HCT116 (cell line): ENCODE data around the gene OR56B4.

ENCODE experiments used
- CTCF ChIP-seq, 3 experiments: fragments of 200-600 bp in 1 of 3; sonication (generic) in 1 of 3; IDR thresholded peaks in 2 of 3; conservative IDR thresholded peaks in 1 of 3; 2 replicates each; pipeline ENCODE4 v1.5.1; 2012 to 2017; ENCODE audit warnings: low read depth in 2 of 3, low read length in 2 of 3, antibody characterized with exemption in 1 of 3, borderline replicate concordance in 1 of 3, control low read depth in 1 of 3, mild to moderate bottlenecking in 1 of 3, mixed read lengths in 1 of 3, mixed run types in 1 of 3, moderate library complexity in 1 of 3; ENCODE audit not compliant: insufficient read depth in 1 of 3
- EZH2phosphoT487 ChIP-seq: fragments of 200-600 bp; IDR thresholded peaks from 2 replicates; pipeline ENCODE4 v1.6.1; 2018; ENCODE audit warnings: antibody characterized with exemption, borderline replicate concordance
- RAD21 ChIP-seq: IDR thresholded peaks from 2 replicates; pipeline ENCODE4 v1.6.1; 2012; ENCODE audit warnings: low read depth, mild to moderate bottlenecking
- TCF7L2 ChIP-seq: IDR thresholded peaks from 2 replicates; pipeline ENCODE4 v1.7.0; 2011; ENCODE audit warnings: borderline replicate concordance, inconsistent platforms; ENCODE audit not compliant: insufficient read depth, insufficient read length; ENCODE audit errors: extremely low read depth
- ZFX ChIP-seq: fragments of 450-650 bp; IDR thresholded peaks from 2 replicates; pipeline ENCODE4 v1.6.1; 2017
- ZNF274 ChIP-seq: fragments of 200-500 bp; sonication (Bioruptor generic); IDR thresholded peaks from 2 replicates; pipeline ENCODE4 v1.6.1; 2014; ENCODE audit warnings: mild to moderate bottlenecking, low read depth, low read length, inconsistent platforms

GRCh38 chr11:6067502-6067901 lies 40.0 kb upstream of the OR56B4 start:
- TF ChIP-seq ZNF274 (no peak), RAD21 (no peak), EZH2phosphoT487 (no peak), ZFX (no peak), CTCF (IDR thresholded peaks at IDR 0.05 in 2 of 3, conservative IDR thresholded peaks at IDR 0.05 in 1 of 3; ENCODE audit: borderline replicate concordance in 1 of 3, insufficient read depth in 1 of 3, low read depth in 2 of 3, low read length in 2 of 3) (no peak), TCF7L2 (no peak)
